NCI-H2029 treated with DMSO at 0.1 percent for 48 hours (cell line): ENCODE measurements around the gene PNLIPRP2.

Experiments used
- DNase-seq: peaks from one replicate; lab custom pipeline; 2025; lab: John Stamatoyannopoulos, UW

PNLIPRP2 gene

GRCh38 chr10:116655568-116655967 lies 34.8 kb downstream of the PNLIPRP2 start:
- no peak for DNase-seq

- no peak for DNase-seq
Observed at GRCh38 chr10:116656044-116656443, 35.3 kb downstream of the PNLIPRP2 start.

GRCh38 chr10:116657863-116658551 lies 37.3 kb downstream of the PNLIPRP2 start:
- no peak for DNase-seq

GRCh38 chr10:116659049-116659670 lies 38.4 kb downstream of the PNLIPRP2 start:
- no peak for DNase-seq

- DNase-seq: no peak
Observed at GRCh38 chr10:116660860-116661259, 40.1 kb downstream of the PNLIPRP2 start.

- no peak for DNase-seq
Observed at GRCh38 chr10:116663342-116663741, 42.6 kb downstream of the PNLIPRP2 start.

GRCh38 chr10:116664631-116665030 lies 43.9 kb downstream of the PNLIPRP2 start:
- no peak for DNase-seq

GRCh38 chr10:116665541-116666125 lies 44.9 kb downstream of the PNLIPRP2 start:
- no peak for DNase-seq

- DNase-seq: no peak
Observed at GRCh38 chr10:116667484-116667883, 46.7 kb downstream of the PNLIPRP2 start.

- DNase-seq: no peak
Observed at GRCh38 chr10:116668018-116668417, 47.3 kb downstream of the PNLIPRP2 start.

GRCh38 chr10:116668446-116668845 lies 47.7 kb downstream of the PNLIPRP2 start:
- no peak for DNase-seq

- DNase-seq: no peak
Observed at GRCh38 chr10:116669080-116669479, 48.3 kb downstream of the PNLIPRP2 start.

GRCh38 chr10:116669832-116670644 lies 49.3 kb downstream of the PNLIPRP2 start:
- no peak for DNase-seq

GRCh38 chr10:116670706-116671105 lies 50.0 kb downstream of the PNLIPRP2 start:
- no peak for DNase-seq

GRCh38 chr10:116671274-116671926 lies 50.6 kb downstream of the PNLIPRP2 start:
- no peak for DNase-seq

GRCh38 chr10:116672891-116673290 lies 52.1 kb downstream of the PNLIPRP2 start:
- no peak for DNase-seq

- no peak for DNase-seq
Observed at GRCh38 chr10:116673866-116674265, 53.1 kb downstream of the PNLIPRP2 start.

- DNase-seq: no peak
Observed at GRCh38 chr10:116674901-116675423, 54.2 kb downstream of the PNLIPRP2 start.

GRCh38 chr10:116676118-116676517 lies 55.4 kb downstream of the PNLIPRP2 start:
- no peak for DNase-seq

GRCh38 chr10:116676633-116677032 lies 55.9 kb downstream of the PNLIPRP2 start:
- no peak for DNase-seq

- no peak for DNase-seq
Observed at GRCh38 chr10:116679351-116679750, 58.6 kb downstream of the PNLIPRP2 start.

GRCh38 chr10:116683166-116683565 lies 62.4 kb downstream of the PNLIPRP2 start:
- no peak for DNase-seq
